Stimulated activated CD4-positive, alpha-beta T cell treated with anti-CD3 and anti-CD28 coated beads, Interleukin-1b, Interleukin-23, amount 100 ng/mL, for 1 hour (primary cell): ENCODE results near the gene IRF9.
"Not testable (repeated sequence)": the region's sequence is repeated elsewhere in the genome, so short reads cannot be mapped to it uniquely, and the experiment has no call there.

Experiments
- DNase-seq, 2 donors: peaks; one replicate each; pipeline ENCODE4 v3.0.0-alpha.2; 2020; ENCODE audit warnings: low read depth in 2 of 2

The IRF9 gene

GRCh38 chr14:24194873-24195185 lies 33.8 kb downstream of the IRF9 start:
- no peak for DNase-seq

- peak; percentile 68 for DNase-seq
These were observed 34.4 kb downstream of the IRF9 start, which contains the start of gene TM9SF1 for GRCh38 chr14:24195186-24196070. TM9SF1 (minus strand) TSS chr14:24195441; CDS start chr14:24195019, 422 bp downstream.

- DNase-seq: no peak
These were observed 35.3 kb downstream of the IRF9 start for GRCh38 chr14:24196071-24197055.

- no peak for DNase-seq
These were observed 36.0 kb downstream of the IRF9 start for GRCh38 chr14:24197056-24197450.

GRCh38 chr14:24198814-24199524 lies 37.9 kb downstream of the IRF9 start:
- no peak for DNase-seq

- DNase-seq: not testable (repeated sequence)
These were observed 41.5 kb downstream of the IRF9 start for GRCh38 chr14:24202538-24202937.

- DNase-seq: not testable (repeated sequence)
These were observed 42.3 kb downstream of the IRF9 start for GRCh38 chr14:24203249-24203886.

GRCh38 chr14:24204163-24205146 lies 43.4 kb downstream of the IRF9 start:
- DNase-seq: no peak

- DNase-seq: no peak
These were observed 45.4 kb downstream of the IRF9 start for GRCh38 chr14:24206260-24207103.

GRCh38 chr14:24207104-24207551 lies 46.1 kb downstream of the IRF9 start:
- no peak for DNase-seq

GRCh38 chr14:24207625-24208024 lies 46.6 kb downstream of the IRF9 start:
- no peak for DNase-seq

- DNase-seq: no peak
These were observed 50.2 kb downstream of the IRF9 start for GRCh38 chr14:24211311-24211710.

- peak; percentile 79 to 87 for DNase-seq
These were observed 52.1 kb downstream of the IRF9 start, which contains the start of gene CHMP4A for GRCh38 chr14:24212924-24213865. CHMP4A (minus strand) TSS chr14:24213488; CDS start chr14:24213439, 49 bp downstream.

- DNase-seq: no peak
These were observed 53.0 kb downstream of the IRF9 start for GRCh38 chr14:24213866-24214662.

- DNase-seq: peak; percentile 57 to 59
These were observed 54.7 kb downstream of the IRF9 start, which contains the start of gene MDP1 for GRCh38 chr14:24215495-24216344. MDP1 (minus strand) TSS chr14:24216066; CDS start chr14:24215955, 111 bp downstream.
